ENCODE results near the gene EIPR1. TPM values are rescaled to one million over a fixed set of nuclear protein-coding genes. Genes with fewer than 3 reads are reported as not detected.

The EIPR1 gene
- total RNA-seq, 4 donors from 2014 or later, result 26.1 to 51.6 (median 40.0) TPM

GRCh38 chr2:3168230-3168891 lies 209.3 kb downstream of the EIPR1 start:
- H3K27me3 ChIP-seq, result no peaks in the 10 kb centered on the region
- TF ChIP-seq, protein P1, sequence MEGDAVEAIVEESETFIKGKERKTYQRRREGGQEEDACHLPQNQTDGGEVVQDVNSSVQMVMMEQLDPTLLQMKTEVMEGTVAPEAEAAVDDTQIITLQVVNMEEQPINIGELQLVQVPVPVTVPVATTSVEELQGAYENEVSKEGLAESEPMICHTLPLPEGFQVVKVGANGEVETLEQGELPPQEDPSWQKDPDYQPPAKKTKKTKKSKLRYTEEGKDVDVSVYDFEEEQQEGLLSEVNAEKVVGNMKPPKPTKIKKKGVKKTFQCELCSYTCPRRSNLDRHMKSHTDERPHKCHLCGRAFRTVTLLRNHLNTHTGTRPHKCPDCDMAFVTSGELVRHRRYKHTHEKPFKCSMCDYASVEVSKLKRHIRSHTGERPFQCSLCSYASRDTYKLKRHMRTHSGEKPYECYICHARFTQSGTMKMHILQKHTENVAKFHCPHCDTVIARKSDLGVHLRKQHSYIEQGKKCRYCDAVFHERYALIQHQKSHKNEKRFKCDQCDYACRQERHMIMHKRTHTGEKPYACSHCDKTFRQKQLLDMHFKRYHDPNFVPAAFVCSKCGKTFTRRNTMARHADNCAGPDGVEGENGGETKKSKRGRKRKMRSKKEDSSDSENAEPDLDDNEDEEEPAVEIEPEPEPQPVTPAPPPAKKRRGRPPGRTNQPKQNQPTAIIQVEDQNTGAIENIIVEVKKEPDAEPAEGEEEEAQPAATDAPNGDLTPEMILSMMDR (IDR thresholded peaks at IDR 0.05), result no peak
- no peak for TF ChIP-seq POLR2A (IDR thresholded peaks at IDR 0.05)
- H3K36me3 ChIP-seq, result no peaks in the 10 kb centered on the region
- no peak overlapping the region for H3K4me3 ChIP-seq (replicated peaks in 1 of 3)
- no peaks in the 10 kb centered on the region for H3K9me3 ChIP-seq
- H3K27ac ChIP-seq, result no peak overlapping the region
- 64 to 66% methylated on average over 15 to 17 of the region's 17 CpGs for WGBS, 2 donors
- intact Hi-C loops (cut with DNase I), result no loop called here
- DNase-seq, result peak; percentile 24 to 28
- H3K4me1 ChIP-seq, result no peaks in the 10 kb centered on the region

GRCh38 chr2:3163401-3163800 lies 214.2 kb downstream of the EIPR1 start:
- DNase-seq, result no peak
- Histone ChIP-seq H3K4me1 (peaks cover 5 to 10% of the 10 kb centered on the region in 2 donors), H3K27me3 (no peaks in the 10 kb centered on the region), H3K4me3 (replicated peaks in 1 of 3) (no peak overlapping the region), H3K36me3 (no peaks in the 10 kb centered on the region), H3K9me3 (no peaks in the 10 kb centered on the region), H3K27ac (no peak overlapping the region)
- intact Hi-C loops (cut with DNase I), result no loop called here
- TF ChIP-seq POLR2A (IDR thresholded peaks at IDR 0.05), result no peak
- TF ChIP-seq, protein P1 (IDR thresholded peaks at IDR 0.05), result no peak
- 97% methylated on average over 2 of the region's 2 CpGs for WGBS, 2 donors

GRCh38 chr2:3162442-3163077 lies 215.1 kb downstream of the EIPR1 start:
- Histone ChIP-seq H3K4me1 (peaks cover 5 to 10% of the 10 kb centered on the region in 2 donors), H3K36me3 (no peaks in the 10 kb centered on the region), H3K4me3 (replicated peaks in 1 of 3) (no peak overlapping the region), H3K27me3 (no peaks in the 10 kb centered on the region), H3K27ac (peak overlapping the region in 1 of 3 donors; percentile 27), H3K9me3 (no peaks in the 10 kb centered on the region)
- DNase-seq, result no peak
- WGBS, 2 donors, result 88 to 97% methylated on average over 6 of the region's 6 CpGs
- intact Hi-C loops (cut with DNase I), result no loop called here
- TF ChIP-seq, protein P1 (IDR thresholded peaks at IDR 0.05), result no peak

DNA sequence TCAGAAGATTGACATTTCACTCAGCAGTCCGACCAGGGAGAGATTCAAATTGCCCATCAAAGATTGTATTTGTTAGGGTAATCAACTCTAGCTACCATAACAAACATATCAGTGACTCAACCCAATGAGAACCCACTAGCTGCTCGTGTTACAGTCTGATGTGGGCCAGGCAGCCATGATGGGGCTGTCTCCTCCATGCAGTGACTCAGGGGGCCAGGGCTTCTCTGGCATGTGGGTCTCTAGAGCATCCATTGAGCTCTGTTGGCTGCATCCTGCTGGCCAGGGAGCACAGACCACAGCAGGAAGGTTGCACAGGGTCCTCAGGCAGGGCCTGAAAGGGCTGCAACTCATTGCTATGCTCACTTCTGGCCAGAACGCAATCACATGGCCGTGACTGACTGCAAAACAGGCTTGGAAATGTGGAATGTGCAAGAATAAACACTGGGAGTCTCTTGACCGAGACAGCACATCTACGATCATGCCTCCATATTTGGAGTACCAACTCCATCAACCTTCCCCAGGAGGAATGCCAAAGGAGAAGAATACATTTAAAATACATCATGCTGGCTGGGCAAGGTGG lies 216.8 kb downstream of the EIPR1 start:
- Histone ChIP-seq H3K4me1 (peaks cover 5 to 10% of the 10 kb centered on the region in 2 donors), H3K4me3 (replicated peaks in 1 of 3) (no peak overlapping the region), H3K36me3 (no peaks in the 10 kb centered on the region), H3K9me3 (no peaks in the 10 kb centered on the region), H3K27ac (peak overlapping the region; percentile 72 to 82 (median 80)), H3K27me3 (no peaks in the 10 kb centered on the region)
- 50 to 54% methylated on average over 6 of the region's 6 CpGs for WGBS, 2 donors
- TF ChIP-seq, protein P1 (IDR thresholded peaks at IDR 0.05), result peak in 1 of 6 experiments; percentile 11
- no peak for TF ChIP-seq POLR2A (IDR thresholded peaks at IDR 0.05)
- intact Hi-C loops (cut with DNase I), result no loop called here
- peak; percentile 70 to 78 for DNase-seq
